Panc1 (cell line): ENCODE measurements around the gene MTMR8.

Source experiments
- CTCF ChIP-seq: fragments of 450-650 bp; IDR thresholded peaks from 2 replicates; pipeline ENCODE4 v1.5.1; 2017; ENCODE audit warnings: mild to moderate bottlenecking
- SIN3A ChIP-seq: IDR thresholded peaks from 2 replicates; pipeline ENCODE4 v1.6.1; 2012; ENCODE audit warnings: low read depth, mild to moderate bottlenecking, low read length, moderate library complexity, borderline replicate concordance; ENCODE audit not compliant: insufficient read depth

- no peak for TF ChIP-seq CTCF
- TF ChIP-seq SIN3A = no peak
Observed at GRCh38 chrX:64439551-64439950, 44.3 kb upstream of the MTMR8 start.
